Jurkat, Clone E6-1 (cell line): ENCODE results near the gene TRPC6.

Experiments used
- DNase-seq: peaks from one replicate; pipeline ENCODE4 v3.0.0-alpha.2; 2011; ENCODE audit warnings: low read depth, low spot score
- H3K4me3 ChIP-seq: 2 replicates; pipeline ENCODE4 v1.5.1; 2011; ENCODE audit warnings: mild to moderate bottlenecking, low read length, control low read depth, moderate library complexity

TRPC6 gene

DNA sequence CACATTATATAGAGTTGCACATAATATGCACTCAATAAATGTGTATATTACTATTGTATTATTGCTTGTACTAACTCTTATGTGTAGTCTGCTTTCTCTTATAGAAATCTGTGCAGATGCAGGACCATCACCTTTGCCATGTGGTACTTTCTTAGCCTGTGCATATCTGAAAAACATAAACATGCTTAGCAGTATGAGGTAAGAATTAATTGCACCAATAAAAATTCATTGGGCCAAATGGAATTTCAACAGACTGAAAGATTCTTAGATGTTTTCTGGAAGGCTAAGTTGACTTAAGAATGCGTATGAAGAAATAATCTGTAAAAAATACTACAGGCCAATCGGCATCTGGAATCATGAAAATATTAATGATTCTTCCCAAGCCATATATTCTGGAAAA lies 55.3 kb downstream of the TRPC6 start:
- no peak for DNase-seq
- no peak overlapping the region for H3K4me3 ChIP-seq

DNA sequence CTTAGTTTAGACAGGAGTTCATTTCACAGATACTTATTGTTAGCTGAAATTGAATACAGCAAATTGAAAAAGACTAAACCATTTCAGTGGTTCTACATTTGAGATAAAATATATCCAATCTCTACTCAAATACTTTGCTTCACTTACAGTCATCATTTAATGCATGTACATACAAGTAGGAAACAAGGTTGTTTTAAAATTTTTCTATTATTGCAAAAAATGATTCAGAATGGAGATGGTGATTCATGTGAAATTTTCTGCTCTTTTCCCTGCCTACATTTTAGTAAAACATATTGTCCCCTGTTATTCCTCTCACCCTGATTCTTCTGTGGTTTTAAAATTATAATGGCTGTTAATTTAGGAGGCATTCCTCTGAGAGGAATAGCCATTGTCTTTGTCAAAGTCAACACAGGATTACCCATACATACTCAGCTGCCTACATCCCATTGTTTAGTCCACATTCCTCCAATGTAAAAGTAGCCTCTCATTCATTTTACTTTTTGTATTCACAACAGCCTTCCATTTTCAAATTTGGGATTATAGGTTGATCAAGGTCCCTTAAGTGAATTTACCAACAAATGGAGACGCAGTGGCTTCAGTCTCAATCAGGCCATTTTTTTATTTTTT lies 60.1 kb downstream of the TRPC6 start:
- H3K4me3 ChIP-seq, result no peak overlapping the region
- DNase-seq, result no peak

DNA sequence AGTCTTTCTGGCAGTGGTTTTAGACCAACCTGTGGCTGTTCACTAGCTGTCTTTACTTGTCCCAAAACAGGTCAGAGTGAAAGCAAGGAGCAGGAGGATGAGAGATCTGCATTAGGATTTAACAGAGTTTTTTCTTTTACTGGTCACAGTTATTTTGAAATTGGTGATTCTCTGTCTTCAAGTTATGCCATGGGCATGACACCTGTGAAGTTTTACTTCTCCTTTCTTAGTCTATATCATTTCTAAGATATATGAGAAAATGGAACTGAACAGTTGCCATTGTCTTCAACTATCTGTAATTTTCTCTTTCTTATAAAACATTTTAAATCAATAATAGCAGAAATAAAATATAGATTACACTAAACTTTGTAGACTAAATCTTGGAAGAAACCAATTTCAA lies 60.6 kb downstream of the TRPC6 start:
- no peak overlapping the region for H3K4me3 ChIP-seq
- no peak for DNase-seq

DNA sequence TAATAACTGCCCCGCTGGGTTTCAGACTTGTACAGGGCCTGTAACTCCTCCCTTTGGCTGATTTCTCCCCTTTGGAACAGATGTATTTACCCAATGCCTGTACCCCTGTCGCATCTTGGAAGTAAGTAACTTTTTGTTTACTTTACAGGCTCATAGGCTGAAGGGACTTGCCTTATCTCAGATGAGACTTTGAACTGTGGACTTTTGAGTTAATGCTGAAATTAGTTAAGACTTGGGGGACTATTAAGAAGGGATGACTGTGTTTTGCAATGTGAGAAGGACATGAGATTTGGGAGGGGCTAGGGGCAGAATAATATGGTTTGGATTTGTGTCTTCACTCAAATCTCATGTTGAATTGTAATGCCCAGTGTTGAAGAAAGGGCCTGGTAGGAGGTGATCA lies 62.0 kb downstream of the TRPC6 start:
- no peak overlapping the region for H3K4me3 ChIP-seq
- DNase-seq, result no peak

GRCh38 chr11:101516546-101516945 lies 67.3 kb downstream of the TRPC6 start:
- H3K4me3 ChIP-seq, result no peak overlapping the region
- no peak for DNase-seq

DNA sequence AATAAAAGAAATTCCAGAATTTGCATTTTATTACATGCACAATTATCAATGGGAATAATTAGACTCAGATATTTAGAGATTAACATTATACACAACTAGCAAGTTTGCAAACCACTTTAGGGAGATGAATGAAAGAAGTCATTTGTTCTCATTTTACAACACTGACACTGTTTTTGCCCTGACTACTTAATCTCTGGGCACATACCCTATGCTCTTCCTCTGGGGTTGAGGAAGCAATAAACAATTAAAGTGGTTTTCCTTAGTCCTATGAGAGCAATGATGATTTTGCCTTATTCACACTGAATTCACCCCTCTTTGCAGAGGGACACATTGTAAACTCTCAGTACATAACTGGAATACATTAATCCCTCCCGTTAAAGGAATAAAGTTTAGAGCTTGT lies 72.7 kb downstream of the TRPC6 start:
- no peak for DNase-seq
- no peak overlapping the region for H3K4me3 ChIP-seq

GRCh38 chr11:101510591-101510990 lies 73.2 kb downstream of the TRPC6 start:
- no peak overlapping the region for H3K4me3 ChIP-seq
- DNase-seq, result no peak

DNA sequence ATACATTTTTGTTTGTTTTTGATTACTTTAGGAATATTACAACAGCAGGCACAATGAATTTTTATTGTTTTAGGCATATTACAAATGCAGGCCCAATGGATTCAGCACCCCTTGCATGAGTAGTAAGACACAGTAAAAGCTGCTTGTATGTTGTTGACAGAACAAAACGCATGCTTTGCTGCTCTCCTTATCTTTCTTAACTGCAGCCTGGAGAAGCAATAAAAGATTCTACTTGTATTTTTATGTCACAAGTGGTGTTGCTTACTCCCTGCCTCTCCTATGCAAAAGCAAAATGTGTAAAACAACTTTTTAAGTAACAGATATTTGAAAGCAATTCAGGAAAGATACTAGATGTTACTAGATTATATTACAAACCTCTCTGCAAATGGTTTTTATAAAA lies 73.9 kb downstream of the TRPC6 start:
- H3K4me3 ChIP-seq, result no peak overlapping the region
- no peak for DNase-seq

DNA sequence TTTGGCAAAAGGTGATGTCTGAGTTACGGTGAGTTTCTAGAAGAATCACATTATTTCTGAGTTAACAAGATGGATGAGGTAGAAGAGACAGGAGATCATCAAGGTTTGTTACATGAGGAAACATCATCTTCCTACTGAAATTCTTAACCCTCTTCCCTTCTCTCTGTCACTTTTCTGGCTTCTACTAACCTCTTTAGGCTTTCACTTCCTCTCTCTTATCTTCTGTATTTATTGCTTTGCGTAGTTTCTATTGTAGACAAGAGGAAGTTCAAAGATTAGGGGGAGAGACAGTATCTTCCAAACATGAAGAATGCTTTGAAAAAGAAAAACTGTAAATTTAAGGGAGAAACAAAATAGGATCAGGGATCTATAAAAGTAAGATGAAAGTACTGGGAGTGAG lies 75.4 kb downstream of the TRPC6 start:
- H3K4me3 ChIP-seq, result no peak overlapping the region
- no peak for DNase-seq

DNA sequence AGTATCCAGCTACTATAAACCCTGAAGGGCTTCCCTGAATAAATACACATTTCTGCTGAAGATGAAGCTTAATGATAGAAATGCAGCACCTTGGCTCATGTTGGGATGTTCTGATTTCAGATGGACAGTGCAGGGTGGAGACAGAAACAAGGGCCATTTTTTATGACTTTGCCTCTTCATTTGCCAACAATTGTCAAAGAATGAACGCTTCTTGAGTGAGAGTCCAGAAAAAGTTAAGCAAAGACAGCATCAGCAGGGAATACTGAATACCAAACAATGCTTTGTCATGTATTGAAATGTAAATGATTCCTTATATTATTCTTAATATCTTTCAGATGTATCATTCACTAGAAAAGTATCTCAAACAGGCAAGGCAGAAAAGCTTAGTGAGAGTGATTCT lies 84.9 kb downstream of the TRPC6 start:
- no peak for DNase-seq
- H3K4me3 ChIP-seq, result no peak overlapping the region

- no peak for DNase-seq
- H3K4me3 ChIP-seq, result no peak overlapping the region
Measured at GRCh38 chr11:101497291-101497690, 86.5 kb downstream of the TRPC6 start.

DNA sequence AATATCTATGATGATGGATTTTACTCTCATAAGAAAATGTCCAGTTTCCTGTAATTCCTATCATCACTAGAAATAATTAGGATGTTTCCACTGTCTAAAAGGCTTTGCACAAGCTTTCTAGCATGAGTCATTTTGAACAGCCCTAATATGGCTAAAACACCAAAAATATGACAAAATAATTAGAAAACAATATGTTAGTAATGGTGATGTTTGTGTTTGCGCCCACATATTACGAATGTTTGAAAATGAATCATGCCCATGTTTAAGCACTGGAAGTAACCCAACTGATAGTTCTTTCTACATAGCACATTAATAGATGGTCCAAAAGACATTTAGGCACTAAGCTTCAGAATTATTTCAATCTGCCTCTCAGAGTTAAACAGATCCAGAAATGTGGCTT lies 96.0 kb downstream of the TRPC6 start:
- no peak overlapping the region for H3K4me3 ChIP-seq
- DNase-seq, result no peak

- H3K4me3 ChIP-seq, result no peak overlapping the region
- DNase-seq, result no peak
Measured at GRCh38 chr11:101482556-101483124, 101.2 kb downstream of the TRPC6 start.

DNA sequence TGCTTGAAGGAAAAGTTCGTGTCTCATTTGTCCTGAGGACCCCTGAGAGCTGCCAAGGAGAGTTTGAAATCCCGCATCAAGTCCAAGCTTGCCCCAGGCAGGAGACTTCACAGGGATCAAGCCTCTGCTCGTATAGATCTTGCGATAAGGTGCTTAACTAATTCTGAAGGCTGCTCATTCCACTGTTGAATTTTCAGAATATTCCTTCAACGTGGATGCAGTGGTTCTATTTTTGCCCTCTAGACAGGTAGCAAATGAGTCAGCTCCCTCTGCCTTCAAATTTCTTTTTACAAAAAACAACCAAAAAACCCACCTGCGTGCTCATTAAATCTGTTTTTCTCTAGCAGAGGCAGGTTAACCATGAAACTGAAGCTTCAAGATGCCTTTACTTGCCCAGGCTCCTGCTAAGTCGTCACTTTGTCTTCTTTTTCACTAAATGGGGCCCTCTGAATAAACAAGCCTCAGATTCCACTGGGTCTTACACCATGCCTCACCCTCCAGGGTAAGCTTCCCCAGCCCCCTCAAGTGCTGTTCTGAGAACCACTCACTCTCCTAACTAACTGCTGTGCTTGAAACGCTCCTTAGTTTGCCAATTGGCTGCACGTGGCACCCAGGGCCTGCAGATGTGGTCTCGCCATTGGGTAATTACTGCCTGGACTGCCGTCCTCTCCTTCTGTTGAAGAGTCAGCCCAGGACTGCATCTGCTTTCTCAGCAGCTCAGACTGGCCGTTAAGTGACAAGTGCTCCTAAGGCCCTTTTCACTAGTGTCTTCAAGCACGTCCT lies 105.0 kb downstream of the TRPC6 start:
- H3K4me3 ChIP-seq, result no peak overlapping the region
- no peak for DNase-seq

GRCh38 chr11:101477926-101478325 lies 105.9 kb downstream of the TRPC6 start:
- DNase-seq, result no peak
- H3K4me3 ChIP-seq, result no peak overlapping the region

DNA sequence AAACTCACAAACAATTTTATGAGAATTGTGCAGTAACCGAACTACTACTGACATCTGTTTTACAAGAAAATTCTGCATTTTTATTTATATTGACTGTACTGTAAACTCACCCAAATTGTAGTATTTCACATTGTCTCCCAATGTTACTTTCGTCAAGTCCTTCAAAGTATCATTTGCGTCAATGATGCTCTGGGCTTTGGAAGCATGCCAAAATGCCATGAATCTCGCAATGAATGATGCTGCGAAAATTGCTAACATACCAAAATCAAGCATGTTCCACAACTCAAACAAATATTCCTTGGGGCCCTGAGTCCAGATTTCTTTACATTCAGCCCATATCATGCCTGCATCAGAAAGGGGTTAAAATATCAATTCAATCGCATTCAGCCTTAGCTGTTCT lies 107.6 kb downstream of the TRPC6 start:
- no peak overlapping the region for H3K4me3 ChIP-seq
- DNase-seq, result no peak

GRCh38 chr11:101475699-101476098 lies 108.1 kb downstream of the TRPC6 start:
- no peak overlapping the region for H3K4me3 ChIP-seq

DNA sequence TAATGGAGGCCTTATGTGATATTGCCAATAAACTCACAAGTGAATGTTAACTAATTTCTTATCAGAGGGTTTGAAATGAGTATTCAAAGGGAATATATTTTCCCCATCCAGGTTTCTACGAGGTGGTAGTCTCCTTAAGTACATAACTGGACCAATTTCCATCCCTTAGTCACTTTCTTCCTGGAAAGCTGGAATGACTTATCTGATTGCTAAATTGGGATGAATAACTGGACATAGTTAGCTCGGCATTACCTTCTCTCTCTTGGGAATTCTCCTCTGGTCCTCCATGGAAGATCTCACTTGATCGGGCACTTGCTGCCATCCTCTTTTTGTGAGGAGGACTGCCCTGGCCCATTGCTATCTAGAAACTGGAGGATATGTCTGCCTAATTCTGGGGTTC lies 109.1 kb downstream of the TRPC6 start:
- H3K4me3 ChIP-seq, result no peak overlapping the region
- DNase-seq, result no peak

More at GRCh38 chr11:101475699-101476098, 108.1 kb downstream of the TRPC6 start:
- DNase-seq, result no peak

GRCh38 chr11:101470881-101471520 lies 112.8 kb downstream of the TRPC6 start:
- DNase-seq, result no peak
- no peak overlapping the region for H3K4me3 ChIP-seq

DNA sequence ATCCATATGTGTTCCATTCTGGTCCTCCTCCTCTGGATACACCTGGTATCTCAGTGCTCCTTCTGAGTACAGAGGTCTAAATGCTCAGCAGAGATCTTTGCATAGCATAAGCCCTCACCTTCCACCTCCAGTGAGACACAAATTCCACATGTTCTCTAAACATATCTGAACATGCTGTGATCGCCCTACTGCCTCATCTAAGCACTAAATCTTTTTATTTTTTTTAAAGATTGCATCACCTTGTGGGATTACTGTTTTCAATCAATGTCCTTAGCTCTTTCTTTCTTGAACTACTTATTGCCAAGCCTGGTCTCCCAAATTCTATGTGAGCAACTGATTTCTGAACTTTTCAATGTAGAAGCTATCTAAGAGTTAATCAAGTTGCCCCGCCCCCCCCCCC lies 113.4 kb downstream of the TRPC6 start:
- no peak overlapping the region for H3K4me3 ChIP-seq
- DNase-seq, result no peak
